Measurements from ENCODE around the gene RSAD1.
A peak's percentile ranks its signal among the peaks of the same experiment; 100 is the strongest.

Gene RSAD1

GRCh38 chr17:50502301-50502990 lies 23.8 kb downstream of the RSAD1 start:
- Histone ChIP-seq H3K27me3 (ENCODE audit: control insufficient read depth, low read length) (no peaks in the 10 kb centered on the region), H3K9me2 (replicated peaks; ENCODE audit: control insufficient read depth, low read length) (no peaks in the 10 kb centered on the region), H3K27ac (ENCODE audit: low read depth, low read length) (peak overlapping the region; percentile 71), H3K4me1 (ENCODE audit: control insufficient read depth, low read length) (peaks cover 43% of the 10 kb centered on the region), H3K79me2 (ENCODE audit: control insufficient read depth, low read length) (no peaks in the 10 kb centered on the region), H3K9me3 (ENCODE audit: control insufficient read depth, insufficient read depth, low read length) (no peaks in the 10 kb centered on the region), H4K20me1 (ENCODE audit: control insufficient read depth, insufficient read depth, low read depth, low read length) (no peaks in the 10 kb centered on the region), H3K4me2 (ENCODE audit: low read length) (peak overlapping the region; percentile 65), H3K4me3 (ENCODE audit: low read length) (peak overlapping the region; percentile 24; the same call in 1 of the 2 replicates), H3K36me3 (ENCODE audit: control insufficient read depth, low read length) (no peaks in the 10 kb centered on the region), H3F3A (ENCODE audit: control insufficient read depth, insufficient read depth) (peaks cover 13% of the 10 kb centered on the region)
- TF ChIP-seq EZH2phosphoT487 (IDR thresholded peaks at IDR 0.05; ENCODE audit: borderline replicate concordance, low read length), result no peak
- no peak for TF ChIP-seq CTCF (IDR thresholded peaks at IDR 0.05; ENCODE audit: low read depth, low read length, poor library complexity, severe bottlenecking)

- H3K9me2 ChIP-seq (replicated peaks; ENCODE audit: control insufficient read depth, low read length), result no peaks in the 10 kb centered on the region
- H3K79me2 ChIP-seq (ENCODE audit: control insufficient read depth, low read length), result peaks cover 4% of the 10 kb centered on the region; the same call in 1 of the 2 replicates
- TF ChIP-seq CTCF (IDR thresholded peaks at IDR 0.05; ENCODE audit: low read depth, low read length, poor library complexity, severe bottlenecking) (no peak), EZH2phosphoT487 (IDR thresholded peaks at IDR 0.05; ENCODE audit: borderline replicate concordance, low read length) (no peak)
- H3K4me1 ChIP-seq (ENCODE audit: control insufficient read depth, low read length), result peaks cover 65% of the 10 kb centered on the region
- no peak overlapping the region for H3K4me3 ChIP-seq (ENCODE audit: low read length)
- H3F3A ChIP-seq (ENCODE audit: control insufficient read depth, insufficient read depth), result peaks cover 16% of the 10 kb centered on the region
- no peak overlapping the region for H3K27ac ChIP-seq (ENCODE audit: low read depth, low read length)
- peak overlapping the region; percentile 65; the same call in 1 of the 2 replicates for H3K4me2 ChIP-seq (ENCODE audit: low read length)
- no peaks in the 10 kb centered on the region for H3K9me3 ChIP-seq (ENCODE audit: control insufficient read depth, insufficient read depth, low read length)
- no peaks in the 10 kb centered on the region for H3K36me3 ChIP-seq (ENCODE audit: control insufficient read depth, low read length)
- H4K20me1 ChIP-seq (ENCODE audit: control insufficient read depth, insufficient read depth, low read depth, low read length), result no peaks in the 10 kb centered on the region
- H3K27me3 ChIP-seq (ENCODE audit: control insufficient read depth, low read length), result no peaks in the 10 kb centered on the region
Observed at GRCh38 chr17:50505591-50506130, 27.0 kb downstream of the RSAD1 start.

GRCh38 chr17:50506298-50506697 lies 27.6 kb downstream of the RSAD1 start:
- Histone ChIP-seq H3K9me3 (ENCODE audit: control insufficient read depth, insufficient read depth, low read length) (no peaks in the 10 kb centered on the region), H3K9me2 (replicated peaks; ENCODE audit: control insufficient read depth, low read length) (no peaks in the 10 kb centered on the region), H3K27me3 (ENCODE audit: control insufficient read depth, low read length) (no peaks in the 10 kb centered on the region), H4K20me1 (ENCODE audit: control insufficient read depth, insufficient read depth, low read depth, low read length) (no peaks in the 10 kb centered on the region), H3K4me3 (ENCODE audit: low read length) (no peak overlapping the region), H3K4me2 (ENCODE audit: low read length) (no peak overlapping the region), H3K36me3 (ENCODE audit: control insufficient read depth, low read length) (no peaks in the 10 kb centered on the region), H3K79me2 (ENCODE audit: control insufficient read depth, low read length) (peaks cover 4% of the 10 kb centered on the region; the same call in 1 of the 2 replicates), H3F3A (ENCODE audit: control insufficient read depth, insufficient read depth) (peaks cover 14% of the 10 kb centered on the region), H3K4me1 (ENCODE audit: control insufficient read depth, low read length) (peaks cover 68% of the 10 kb centered on the region), H3K27ac (ENCODE audit: low read depth, low read length) (no peak overlapping the region)
- TF ChIP-seq EZH2phosphoT487 (IDR thresholded peaks at IDR 0.05; ENCODE audit: borderline replicate concordance, low read length) (no peak), CTCF (IDR thresholded peaks at IDR 0.05; ENCODE audit: low read depth, low read length, poor library complexity, severe bottlenecking) (no peak)
